Activated CD8-positive, alpha-beta T cell treated with anti-CD3 and anti-CD28 coated beads, Interleukin-2, amount 10 ng/mL, durations not matched to agents 7 days and 5 days (primary cell): ENCODE results near the gene RBM15B. TPM values are rescaled to one million over a fixed set of nuclear protein-coding genes. Genes with fewer than 3 reads are reported as not detected.

ENCODE experiments used
- ATAC-seq: fragments of 150-1000 bp; cut with Tn5 transposase; one replicate; pipeline ENCODE4 v1.10.0; 2021; ENCODE audit warnings: moderate library complexity
- CTCF ChIA-PET: fragments of 350-600 bp; sonication (Branson Sonifier 250); formaldehyde crosslinking; loops from one replicate; lab custom pipeline; 2021; ENCODE audit warnings: antibody characterized with exemption; lab: Charles Lee
- POLR2A ChIA-PET: fragments of 350-600 bp; sonication (Branson Sonifier 250); formaldehyde crosslinking; loops from one replicate; lab custom pipeline; 2021; ENCODE audit warnings: antibody characterized with exemption; lab: Charles Lee
- DNase-seq: peaks from one replicate; pipeline ENCODE4 v3.0.0-alpha.2; 2020
- H3K27ac Mint-ChIP-seq: one replicate; pipeline ENCODE4 v1.8.0; 2021; ENCODE audit warnings: mild to moderate bottlenecking, mixed read lengths
- H3K27me3 Mint-ChIP-seq: one replicate; pipeline ENCODE4 v1.8.0; 2021; ENCODE audit warnings: low read depth, mixed read lengths
- H3K36me3 Mint-ChIP-seq: one replicate; pipeline ENCODE4 v1.8.0; 2021; ENCODE audit warnings: low read depth, mixed read lengths
- H3K4me1 Mint-ChIP-seq: one replicate; pipeline ENCODE4 v1.8.0; 2021; ENCODE audit warnings: low read depth, mixed read lengths
- H3K4me3 Mint-ChIP-seq: one replicate; pipeline ENCODE4 v1.8.0; 2021; ENCODE audit warnings: mild to moderate bottlenecking, mixed read lengths
- H3K9me3 Mint-ChIP-seq: one replicate; pipeline ENCODE4 v1.8.0; 2022; ENCODE audit warnings: mixed read lengths; ENCODE audit not compliant: insufficient read depth
- total RNA-seq, 2 experiments: library from RNA; stranded (reverse); gene quantifications; one replicate each; pipeline ENCODE4 v1.2.3, GENCODE V29; 2021

Gene RBM15B
- total RNA-seq, 2 experiments from 2014 or later = 30.7 to 30.8 TPM

- no peak for ATAC-seq
- ChIA-PET POLR2A (interaction anchor here (1.1 kb wide), 1 partner anchor 773 kb away, joined by 3 read pairs; no protein-coding TSS in a partner anchor), CTCF (interaction anchor here (0.9 kb wide), 1 partner anchor 40 kb away, joined by 4 read pairs; no protein-coding TSS in a partner anchor)
- Mint-ChIP-seq H3K36me3 (peaks cover 58% of the 10 kb centered on the region), H3K27me3 (no peaks in the 10 kb centered on the region), H3K4me3 (no peak overlapping the region), H3K27ac (peak overlapping the region; percentile 66), H3K4me1 (peaks cover 64% of the 10 kb centered on the region), H3K9me3 (no peaks in the 10 kb centered on the region)
- no peak for DNase-seq
Measured at GRCh38 chr3:51393564-51393963, 2.5 kb downstream of the RBM15B start.

DNA sequence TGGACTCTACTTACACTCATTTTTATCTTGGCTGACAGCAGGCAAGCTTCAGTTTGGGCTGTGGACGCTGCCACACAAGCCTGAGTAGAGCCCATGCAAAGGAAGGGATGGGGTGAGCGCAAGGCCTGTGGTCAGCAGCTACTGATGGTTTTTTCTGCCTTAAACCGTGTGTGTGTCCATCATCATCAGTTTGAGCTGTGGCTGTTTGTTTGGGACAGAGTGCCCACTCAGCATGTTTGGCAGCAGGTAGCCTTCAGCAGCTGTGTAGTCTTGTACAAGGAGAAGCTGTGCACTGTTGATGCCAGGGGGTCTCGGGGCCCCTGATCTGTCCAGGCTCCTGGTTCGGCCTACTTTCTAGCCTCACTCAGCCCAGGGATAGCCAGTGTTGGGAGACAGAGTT, 3.5 kb downstream of the RBM15B start:
- Mint-ChIP-seq H3K9me3 (no peaks in the 10 kb centered on the region), H3K36me3 (peaks cover 54% of the 10 kb centered on the region), H3K27me3 (no peaks in the 10 kb centered on the region), H3K27ac (peak overlapping the region; percentile 58), H3K4me1 (peaks cover 56% of the 10 kb centered on the region), H3K4me3 (no peak overlapping the region)
- ATAC-seq (no peak), DNase-seq (no peak)
- ChIA-PET CTCF (no interaction called here), POLR2A (interaction anchor here (1.8 kb wide), 1 partner anchor 9 kb away, joined by 8 read pairs; the partner anchor contains the start of gene MANF)

GRCh38 chr3:51395493-51396213, 4.6 kb downstream of the RBM15B start:
- DNase-seq = no peak
- no peak overlapping the region for H3K4me3 Mint-ChIP-seq
- H3K27ac Mint-ChIP-seq = no peak overlapping the region
- H3K36me3 Mint-ChIP-seq = peaks cover 60% of the 10 kb centered on the region
- ATAC-seq = no peak
- no peaks in the 10 kb centered on the region for H3K9me3 Mint-ChIP-seq
- ChIA-PET POLR2A (interaction anchor here (0.6 to 1.8 kb wide), 3 partner anchors 10 to 822 kb away, joined by 3 to 8 read pairs (median 3); partner anchors contain the start of gene MANF), CTCF (interaction anchor here (1.2 kb wide), 1 partner anchor 11 kb away, joined by 4 read pairs; the partner anchor contains the start of gene MANF)
- peaks cover 48% of the 10 kb centered on the region for H3K4me1 Mint-ChIP-seq
- H3K27me3 Mint-ChIP-seq = no peaks in the 10 kb centered on the region

GRCh38 chr3:51396401-51396800, 5.3 kb downstream of the RBM15B start:
- no peak overlapping the region for H3K4me3 Mint-ChIP-seq
- H3K36me3 Mint-ChIP-seq = peaks cover 60% of the 10 kb centered on the region
- DNase-seq (no peak), ATAC-seq (no peak)
- no peaks in the 10 kb centered on the region for H3K9me3 Mint-ChIP-seq
- CTCF ChIA-PET = interaction anchor here (1.2 kb wide), 1 partner anchor 11 kb away, joined by 4 read pairs; the partner anchor contains the start of gene MANF
- H3K27ac Mint-ChIP-seq = peak overlapping the region; percentile 62
- H3K27me3 Mint-ChIP-seq = no peaks in the 10 kb centered on the region
- peaks cover 45% of the 10 kb centered on the region for H3K4me1 Mint-ChIP-seq
- POLR2A ChIA-PET = interaction anchor here (0.8 to 1.0 kb wide), 2 partner anchors 11 to 276 kb away, joined by 3 read pairs; partner anchors contain the start of gene MANF

DNA sequence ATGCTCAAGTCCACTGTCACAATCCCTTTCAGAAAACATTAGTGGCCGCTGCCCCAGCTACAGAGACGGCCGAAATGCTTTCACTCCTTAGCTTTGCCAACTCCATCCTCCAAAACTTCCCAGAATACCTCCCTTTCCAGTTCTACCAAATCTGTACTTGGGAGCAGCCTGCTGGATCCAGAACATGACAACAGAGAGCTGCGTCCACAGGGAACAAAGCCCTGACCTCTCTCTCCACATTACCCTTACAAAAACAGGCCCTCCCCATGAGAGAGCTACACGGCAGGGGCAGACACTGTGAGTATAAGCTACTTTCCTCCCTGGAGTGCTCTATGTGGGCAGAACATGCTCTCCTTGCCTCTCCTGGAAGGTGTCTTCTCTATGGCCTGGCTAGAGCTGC, 6.3 kb downstream of the RBM15B start:
- Mint-ChIP-seq H3K27me3 (no peaks in the 10 kb centered on the region), H3K4me1 (peaks cover 42% of the 10 kb centered on the region), H3K36me3 (peaks cover 60% of the 10 kb centered on the region), H3K27ac (no peak overlapping the region), H3K4me3 (no peak overlapping the region), H3K9me3 (no peaks in the 10 kb centered on the region)
- ChIA-PET CTCF (interaction anchor here (0.7 to 1.6 kb wide), 3 partner anchors 8 to 25 kb away, joined by 3 to 4 read pairs (median 3); no protein-coding TSS in a partner anchor), POLR2A (interaction anchor here (0.6 to 1.0 kb wide), 3 partner anchors 12 to 730 kb away, joined by 3 read pairs; partner anchors contain the start of gene MANF)
- DNase-seq (no peak), ATAC-seq (no peak)

- Mint-ChIP-seq H3K9me3 (no peaks in the 10 kb centered on the region), H3K36me3 (peaks cover 57% of the 10 kb centered on the region), H3K4me3 (no peak overlapping the region), H3K27ac (no peak overlapping the region), H3K27me3 (no peaks in the 10 kb centered on the region), H3K4me1 (peaks cover 33% of the 10 kb centered on the region)
- POLR2A ChIA-PET = interaction anchor here (0.6 kb wide), 1 partner anchor 39 kb away, joined by 4 read pairs; no protein-coding TSS in a partner anchor
- CTCF ChIA-PET = interaction anchor here (0.9 to 1.6 kb wide), 3 partner anchors 10 to 36 kb away, joined by 3 to 6 read pairs (median 4); no protein-coding TSS in a partner anchor
- DNase-seq (no peak), ATAC-seq (no peak)
Measured at GRCh38 chr3:51398595-51399310, 7.7 kb downstream of the RBM15B start.

- peaks cover 27% of the 10 kb centered on the region for H3K4me1 Mint-ChIP-seq
- DNase-seq (no peak), ATAC-seq (no peak)
- CTCF ChIA-PET = no interaction called here
- H3K9me3 Mint-ChIP-seq = no peaks in the 10 kb centered on the region
- POLR2A ChIA-PET = no interaction called here
- H3K36me3 Mint-ChIP-seq = peaks cover 48% of the 10 kb centered on the region
- H3K27me3 Mint-ChIP-seq = no peaks in the 10 kb centered on the region
- no peak overlapping the region for H3K4me3 Mint-ChIP-seq
- H3K27ac Mint-ChIP-seq = peak overlapping the region; percentile 64
Measured at GRCh38 chr3:51400166-51400565, 9.1 kb downstream of the RBM15B start.

GRCh38 chr3:51401735-51402134, 10.7 kb downstream of the RBM15B start:
- ChIA-PET POLR2A (no interaction called here), CTCF (interaction anchor here (0.8 kb wide), 1 partner anchor 19 kb away, joined by 3 read pairs; no protein-coding TSS in a partner anchor)
- Mint-ChIP-seq H3K36me3 (peaks cover 48% of the 10 kb centered on the region), H3K27ac (no peak overlapping the region), H3K27me3 (no peaks in the 10 kb centered on the region), H3K4me3 (no peak overlapping the region), H3K4me1 (peaks cover 15% of the 10 kb centered on the region), H3K9me3 (no peaks in the 10 kb centered on the region)
- no peak for ATAC-seq
- DNase-seq = no peak

GRCh38 chr3:51403675-51404074, 12.6 kb downstream of the RBM15B start:
- peak overlapping the region; percentile 58 for H3K27ac Mint-ChIP-seq
- POLR2A ChIA-PET = interaction anchor here (0.7 kb wide), 1 partner anchor 937 kb away, joined by 3 read pairs; no protein-coding TSS in a partner anchor
- H3K4me1 Mint-ChIP-seq = peaks cover 14% of the 10 kb centered on the region
- ATAC-seq (no peak), DNase-seq (no peak)
- no peak overlapping the region for H3K4me3 Mint-ChIP-seq
- peaks cover 44% of the 10 kb centered on the region for H3K36me3 Mint-ChIP-seq
- H3K9me3 Mint-ChIP-seq = no peaks in the 10 kb centered on the region
- H3K27me3 Mint-ChIP-seq = no peaks in the 10 kb centered on the region
- CTCF ChIA-PET = interaction anchor here (1.5 to 3.4 kb wide), 2 partner anchors 13 to 31 kb away, joined by 4 to 21 read pairs; partner anchors contain the start of gene RBM15B

GRCh38 chr3:51408021-51408420, 16.9 kb downstream of the RBM15B start:
- Mint-ChIP-seq H3K4me1 (peaks cover 12% of the 10 kb centered on the region), H3K27ac (no peak overlapping the region), H3K27me3 (no peaks in the 10 kb centered on the region), H3K9me3 (no peaks in the 10 kb centered on the region), H3K36me3 (peaks cover 43% of the 10 kb centered on the region), H3K4me3 (no peak overlapping the region)
- CTCF ChIA-PET = interaction anchor here (1.0 kb wide), 1 partner anchor 31 kb away, joined by 3 read pairs; no protein-coding TSS in a partner anchor
- DNase-seq (no peak), ATAC-seq (no peak)
- POLR2A ChIA-PET = interaction anchor here (0.6 kb wide), 1 partner anchor 65 kb away, joined by 3 read pairs; no protein-coding TSS in a partner anchor

DNA sequence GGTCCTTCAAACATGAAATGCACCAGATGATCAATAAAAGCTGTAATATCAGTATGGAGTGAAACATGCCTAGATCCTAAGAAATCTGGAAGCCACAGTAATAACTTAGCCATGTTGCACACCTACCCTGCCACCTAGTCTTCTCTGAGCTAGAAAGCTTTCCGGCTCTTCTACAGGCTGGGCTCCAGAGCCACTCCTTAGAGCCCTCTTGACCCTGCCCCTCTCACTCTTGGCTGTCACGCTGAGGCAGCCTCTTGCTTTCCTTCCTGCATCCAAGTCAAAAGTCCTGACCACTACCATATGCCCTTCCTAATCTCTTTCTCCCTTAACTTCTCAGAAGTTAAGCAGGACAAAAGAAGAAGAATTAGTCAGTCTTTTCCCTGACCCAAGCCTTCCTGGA, 17.7 kb downstream of the RBM15B start:
- ChIA-PET POLR2A (no interaction called here), CTCF (interaction anchor here (0.7 to 1.8 kb wide), 4 partner anchors 12 to 30 kb away, joined by 3 to 4 read pairs (median 3); no protein-coding TSS in a partner anchor)
- Mint-ChIP-seq H3K4me1 (peaks cover 9% of the 10 kb centered on the region), H3K9me3 (no peaks in the 10 kb centered on the region), H3K4me3 (no peak overlapping the region), H3K27ac (no peak overlapping the region), H3K27me3 (no peaks in the 10 kb centered on the region), H3K36me3 (peaks cover 43% of the 10 kb centered on the region)
- DNase-seq (no peak), ATAC-seq (no peak)
